ENCODE data around the gene PTPN12. TPM values are rescaled to one million over a fixed set of nuclear protein-coding genes. Genes with fewer than 3 reads are reported as not detected.
"Not testable (repeated sequence)": the region's sequence is repeated elsewhere in the genome, so short reads cannot be mapped to it uniquely, and the experiment has no call there.

PTPN12 gene
- total and polyA plus RNA-seq, 4 donors = 75.9 to 338 (median 85.8) TPM

DNA sequence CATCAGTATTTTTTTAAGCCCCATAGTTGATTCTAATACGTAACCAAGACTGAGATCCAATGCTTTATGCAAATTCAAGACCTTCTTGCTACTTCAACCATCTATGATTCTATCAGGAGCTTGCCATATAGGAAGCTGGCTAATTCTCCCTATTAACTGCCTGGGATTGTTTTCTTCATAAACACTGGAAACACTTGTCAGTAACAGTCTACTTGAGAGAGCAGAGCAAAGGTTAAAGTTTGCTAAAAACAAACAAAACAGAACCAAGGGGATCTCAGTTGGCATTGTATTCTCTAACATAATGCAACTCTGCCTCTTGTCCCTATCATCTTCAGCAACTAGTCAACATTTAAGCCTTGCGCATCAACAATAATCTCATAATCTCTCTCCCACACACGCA, 21.0 kb upstream of the PTPN12 start:
- no peak overlapping the region for H3K9ac ChIP-seq (ENCODE audit: insufficient read depth in 1 of 2, low read length in 2 of 2)
- TF ChIP-seq, protein P1, sequence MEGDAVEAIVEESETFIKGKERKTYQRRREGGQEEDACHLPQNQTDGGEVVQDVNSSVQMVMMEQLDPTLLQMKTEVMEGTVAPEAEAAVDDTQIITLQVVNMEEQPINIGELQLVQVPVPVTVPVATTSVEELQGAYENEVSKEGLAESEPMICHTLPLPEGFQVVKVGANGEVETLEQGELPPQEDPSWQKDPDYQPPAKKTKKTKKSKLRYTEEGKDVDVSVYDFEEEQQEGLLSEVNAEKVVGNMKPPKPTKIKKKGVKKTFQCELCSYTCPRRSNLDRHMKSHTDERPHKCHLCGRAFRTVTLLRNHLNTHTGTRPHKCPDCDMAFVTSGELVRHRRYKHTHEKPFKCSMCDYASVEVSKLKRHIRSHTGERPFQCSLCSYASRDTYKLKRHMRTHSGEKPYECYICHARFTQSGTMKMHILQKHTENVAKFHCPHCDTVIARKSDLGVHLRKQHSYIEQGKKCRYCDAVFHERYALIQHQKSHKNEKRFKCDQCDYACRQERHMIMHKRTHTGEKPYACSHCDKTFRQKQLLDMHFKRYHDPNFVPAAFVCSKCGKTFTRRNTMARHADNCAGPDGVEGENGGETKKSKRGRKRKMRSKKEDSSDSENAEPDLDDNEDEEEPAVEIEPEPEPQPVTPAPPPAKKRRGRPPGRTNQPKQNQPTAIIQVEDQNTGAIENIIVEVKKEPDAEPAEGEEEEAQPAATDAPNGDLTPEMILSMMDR (IDR thresholded peaks at IDR 0.05; ENCODE audit: control extremely low read depth, extremely low read depth) = no peak

DNA sequence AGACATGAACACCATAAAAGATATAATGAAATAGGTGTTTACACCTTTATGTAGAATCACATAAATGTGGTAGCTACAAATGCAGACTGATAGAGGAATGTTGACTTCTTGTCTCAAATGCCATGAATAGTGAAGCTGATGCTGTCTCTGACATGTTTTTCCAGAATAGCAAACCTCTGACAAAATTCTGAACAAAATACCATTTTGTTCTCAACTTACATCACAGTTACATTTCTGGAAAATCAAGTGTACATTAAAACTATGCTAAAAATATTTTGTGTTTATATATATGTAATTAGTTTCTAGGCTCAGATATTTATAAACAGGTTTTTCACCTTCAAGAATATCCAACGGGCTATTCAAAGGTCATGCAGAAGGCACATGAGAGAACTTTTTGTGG, 16.8 kb upstream of the PTPN12 start:
- H3K4me1 ChIP-seq (ENCODE audit: control insufficient read depth in 5 of 5, insufficient read depth in 5 of 5, low read length in 5 of 5) = no peaks in the 10 kb centered on the region
- TF ChIP-seq, protein P1 (IDR thresholded peaks at IDR 0.05; ENCODE audit: control extremely low read depth, extremely low read depth) = no peak
- DNase-seq (no peak), ATAC-seq (ENCODE audit: insufficient read depth, low FRiP score) (no peak)
- no peaks in the 10 kb centered on the region for H3K27me3 ChIP-seq (ENCODE audit: control insufficient read depth in 3 of 3, insufficient read depth in 3 of 3, low read length in 2 of 3)
- no peaks in the 10 kb centered on the region for H3K9me3 ChIP-seq (ENCODE audit: control insufficient read depth in 4 of 4, insufficient read depth in 3 of 4, low read length in 3 of 4)
- H3K27ac ChIP-seq (ENCODE audit: low read depth in 1 of 2, low read length in 1 of 2) = no peak overlapping the region
- 75 to 82% methylated on average over 1 of the region's 1 CpG for WGBS, 2 donors
- no peak overlapping the region for H3K4me3 ChIP-seq
- no peak overlapping the region for H3K9ac ChIP-seq (ENCODE audit: insufficient read depth in 1 of 2, low read length in 2 of 2)
- no peaks in the 10 kb centered on the region for H3K36me3 ChIP-seq (ENCODE audit: control insufficient read depth in 4 of 4, insufficient read depth in 4 of 4, low read length in 4 of 4)

More for the DNA sequence above, 21.0 kb upstream of the PTPN12 start:
- DNase-seq (no peak), ATAC-seq (ENCODE audit: insufficient read depth, low FRiP score) (no peak)
- Histone ChIP-seq H3K27me3 (ENCODE audit: control insufficient read depth in 3 of 3, insufficient read depth in 3 of 3, low read length in 2 of 3) (no peaks in the 10 kb centered on the region), H3K36me3 (ENCODE audit: control insufficient read depth in 4 of 4, insufficient read depth in 4 of 4, low read length in 4 of 4) (no peaks in the 10 kb centered on the region), H3K4me3 (no peak overlapping the region), H3K4me1 (ENCODE audit: control insufficient read depth in 5 of 5, insufficient read depth in 5 of 5, low read length in 5 of 5) (no peaks in the 10 kb centered on the region), H3K9me3 (ENCODE audit: control insufficient read depth in 4 of 4, insufficient read depth in 3 of 4, low read length in 3 of 4) (no peaks in the 10 kb centered on the region), H3K27ac (ENCODE audit: low read depth in 1 of 2, low read length in 1 of 2) (no peak overlapping the region)
- 95 to 98% methylated on average over 3 of the region's 3 CpGs for WGBS, 2 donors

DNA sequence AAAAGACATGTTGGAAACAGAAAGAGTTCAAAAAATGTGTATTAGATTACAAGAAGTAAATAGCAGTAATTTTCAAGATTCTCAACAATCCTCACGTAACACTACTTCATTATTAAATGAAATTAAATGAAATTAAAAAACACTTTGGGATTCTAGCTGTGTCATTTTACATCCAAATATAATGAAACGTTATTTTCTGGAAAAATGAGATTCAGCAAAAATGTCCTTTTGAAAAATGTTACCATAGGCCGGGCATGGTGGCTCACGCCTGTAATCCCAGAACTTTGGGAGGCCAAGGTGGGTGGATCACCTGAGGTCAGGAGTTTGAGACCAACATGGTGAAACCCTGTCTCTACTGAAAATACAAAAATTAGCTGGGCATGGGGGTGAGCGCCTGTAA, 15.6 kb upstream of the PTPN12 start:
- not testable (repeated sequence) for H3K27ac ChIP-seq (ENCODE audit: low read depth in 1 of 2, low read length in 1 of 2); H3K4me3 ChIP-seq; ATAC-seq (ENCODE audit: insufficient read depth, low FRiP score); H3K9ac ChIP-seq (ENCODE audit: insufficient read depth in 1 of 2, low read length in 2 of 2); H3K27me3 ChIP-seq (ENCODE audit: control insufficient read depth in 3 of 3, insufficient read depth in 3 of 3, low read length in 2 of 3); DNase-seq; H3K4me1 ChIP-seq (ENCODE audit: control insufficient read depth in 5 of 5, insufficient read depth in 5 of 5, low read length in 5 of 5); H3K9me3 ChIP-seq (ENCODE audit: control insufficient read depth in 4 of 4, insufficient read depth in 3 of 4, low read length in 3 of 4); H3K36me3 ChIP-seq (ENCODE audit: control insufficient read depth in 4 of 4, insufficient read depth in 4 of 4, low read length in 4 of 4)
- WGBS, 2 donors = 91 to 93% methylated on average over 5 of the region's 5 CpGs

DNA sequence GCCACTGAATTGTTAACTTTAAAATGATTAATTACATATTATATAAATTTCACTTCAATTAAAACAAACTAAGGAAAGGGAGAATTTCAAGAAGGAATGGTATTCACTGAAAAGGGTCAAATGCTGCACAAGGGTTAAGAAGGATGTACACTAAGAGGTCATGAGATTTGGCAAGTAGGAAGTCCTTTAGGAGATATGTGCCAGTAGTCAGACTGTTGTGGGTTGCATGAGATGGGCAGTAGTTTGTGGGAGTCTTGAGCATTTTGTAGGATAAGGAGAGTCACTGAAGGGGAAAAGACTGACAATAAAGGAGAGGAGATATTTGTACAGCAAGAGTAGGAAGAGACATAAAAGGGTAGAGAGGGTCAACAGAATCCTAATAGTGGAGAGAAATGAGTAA, 12.4 kb upstream of the PTPN12 start:
- TF ChIP-seq, protein P1 (IDR thresholded peaks at IDR 0.05; ENCODE audit: control extremely low read depth, extremely low read depth) = no peak
- Histone ChIP-seq H3K27ac (ENCODE audit: low read depth in 1 of 2, low read length in 1 of 2) (no peak overlapping the region), H3K4me3 (no peak overlapping the region), H3K9ac (ENCODE audit: insufficient read depth in 1 of 2, low read length in 2 of 2) (no peak overlapping the region), H3K4me1 (ENCODE audit: control insufficient read depth in 5 of 5, insufficient read depth in 5 of 5, low read length in 5 of 5) (no peaks in the 10 kb centered on the region), H3K9me3 (ENCODE audit: control insufficient read depth in 4 of 4, insufficient read depth in 3 of 4, low read length in 3 of 4) (no peaks in the 10 kb centered on the region), H3K27me3 (ENCODE audit: control insufficient read depth in 3 of 3, insufficient read depth in 3 of 3, low read length in 2 of 3) (no peaks in the 10 kb centered on the region), H3K36me3 (ENCODE audit: control insufficient read depth in 4 of 4, insufficient read depth in 4 of 4, low read length in 4 of 4) (no peaks in the 10 kb centered on the region)
- DNase-seq (no peak), ATAC-seq (ENCODE audit: insufficient read depth, low FRiP score) (no peak)
